Stimulated activated naive CD8-positive, alpha-beta T cell treated with anti-CD3 and anti-CD28 coated beads, Interleukin-15, Interleukin-2, amounts not matched to agents 100 ng/mL and 50 ng/mL, for 24 hours (primary cell): ENCODE data around the gene PPP1R37.

Source experiments
- H3K27ac Mint-ChIP-seq: one replicate; pipeline ENCODE4 v1.8.0; 2021; ENCODE audit warnings: mild to moderate bottlenecking, mixed read lengths
- H3K27me3 Mint-ChIP-seq: one replicate; pipeline ENCODE4 v1.8.0; 2021; ENCODE audit warnings: mixed read lengths
- H3K36me3 Mint-ChIP-seq: one replicate; pipeline ENCODE4 v1.8.0; 2021; ENCODE audit warnings: low read depth, mixed read lengths
- H3K4me1 Mint-ChIP-seq: one replicate; pipeline ENCODE4 v1.8.0; 2021; ENCODE audit warnings: low read depth, mixed read lengths
- H3K4me3 Mint-ChIP-seq: one replicate; pipeline ENCODE4 v1.8.0; 2021; ENCODE audit warnings: mild to moderate bottlenecking, mixed read lengths
- H3K9me3 Mint-ChIP-seq: one replicate; pipeline ENCODE4 v1.8.0; 2021; ENCODE audit warnings: mixed read lengths

Gene PPP1R37

GRCh38 chr19:45078390-45079062 lies 14.5 kb upstream of the PPP1R37 start:
- H3K4me3 Mint-ChIP-seq: peak overlapping the region; percentile 99
- peaks cover 53% of the 10 kb centered on the region for H3K4me1 Mint-ChIP-seq
- H3K27ac Mint-ChIP-seq: peak overlapping the region; percentile 77
- peaks cover 19% of the 10 kb centered on the region for H3K36me3 Mint-ChIP-seq
- H3K9me3 Mint-ChIP-seq: no peaks in the 10 kb centered on the region
- H3K27me3 Mint-ChIP-seq: no peaks in the 10 kb centered on the region

- peak within 1 kb of the TSS; percentile 99 for H3K4me3 Mint-ChIP-seq
- peaks cover 19% of the 10 kb centered on the region for H3K36me3 Mint-ChIP-seq
- peaks cover 53% of the 10 kb centered on the region for H3K4me1 Mint-ChIP-seq
- H3K27me3 Mint-ChIP-seq: no peaks in the 10 kb centered on the region
- H3K27ac Mint-ChIP-seq: peak within 1 kb of the TSS; percentile 96
- H3K9me3 Mint-ChIP-seq: no peaks in the 10 kb centered on the region
Measured at GRCh38 chr19:45079063-45079910, 13.7 kb upstream of the PPP1R37 start, which contains the start of gene GEMIN7. TSS of gene GEMIN7 (plus strand) at chr19:45079260. CDS start at chr19:45090115, 10,855 bp downstream.

- Mint-ChIP-seq H3K9me3 (no peaks in the 10 kb centered on the region), H3K4me1 (peaks cover 47% of the 10 kb centered on the region), H3K36me3 (peaks cover 20% of the 10 kb centered on the region), H3K4me3 (peak overlapping the region; percentile 99), H3K27ac (peak overlapping the region; percentile 96), H3K27me3 (no peaks in the 10 kb centered on the region)
Measured at GRCh38 chr19:45079911-45080370, 13.0 kb upstream of the PPP1R37 start.

GRCh38 chr19:45082170-45082569 lies 10.8 kb upstream of the PPP1R37 start:
- Mint-ChIP-seq H3K9me3 (no peaks in the 10 kb centered on the region), H3K4me3 (peak overlapping the region; percentile 1), H3K27me3 (no peaks in the 10 kb centered on the region), H3K36me3 (peaks cover 35% of the 10 kb centered on the region), H3K4me1 (peaks cover 49% of the 10 kb centered on the region), H3K27ac (no peak overlapping the region)

- Mint-ChIP-seq H3K27me3 (no peaks in the 10 kb centered on the region), H3K4me3 (no peak overlapping the region), H3K9me3 (peaks cover 3% of the 10 kb centered on the region), H3K36me3 (peaks cover 59% of the 10 kb centered on the region), H3K27ac (peak overlapping the region; percentile 22), H3K4me1 (peaks cover 35% of the 10 kb centered on the region)
Measured at GRCh38 chr19:45086480-45086879, 6.5 kb upstream of the PPP1R37 start.

GRCh38 chr19:45087531-45087930 lies 5.4 kb upstream of the PPP1R37 start:
- peaks cover 3% of the 10 kb centered on the region for H3K9me3 Mint-ChIP-seq
- H3K4me3 Mint-ChIP-seq: peak overlapping the region; percentile 27
- H3K4me1 Mint-ChIP-seq: peaks cover 35% of the 10 kb centered on the region
- H3K27me3 Mint-ChIP-seq: no peaks in the 10 kb centered on the region
- H3K36me3 Mint-ChIP-seq: peaks cover 56% of the 10 kb centered on the region
- peak overlapping the region; percentile 85 for H3K27ac Mint-ChIP-seq

GRCh38 chr19:45090034-45090433 lies 2.9 kb upstream of the PPP1R37 start:
- no peaks in the 10 kb centered on the region for H3K27me3 Mint-ChIP-seq
- H3K36me3 Mint-ChIP-seq: peaks cover 62% of the 10 kb centered on the region
- peaks cover 3% of the 10 kb centered on the region for H3K9me3 Mint-ChIP-seq
- H3K4me3 Mint-ChIP-seq: no peak overlapping the region
- H3K4me1 Mint-ChIP-seq: peaks cover 57% of the 10 kb centered on the region
- H3K27ac Mint-ChIP-seq: no peak overlapping the region

- H3K27me3 Mint-ChIP-seq: no peaks in the 10 kb centered on the region
- peaks cover 60% of the 10 kb centered on the region for H3K4me1 Mint-ChIP-seq
- peaks cover 57% of the 10 kb centered on the region for H3K36me3 Mint-ChIP-seq
- no peak overlapping the region for H3K4me3 Mint-ChIP-seq
- H3K27ac Mint-ChIP-seq: no peak overlapping the region
- peaks cover 3% of the 10 kb centered on the region for H3K9me3 Mint-ChIP-seq
Measured at GRCh38 chr19:45090606-45091005, 2.4 kb upstream of the PPP1R37 start.

GRCh38 chr19:45091031-45091923 lies 1.7 kb upstream of the PPP1R37 start:
- H3K36me3 Mint-ChIP-seq: peaks cover 60% of the 10 kb centered on the region
- H3K9me3 Mint-ChIP-seq: peaks cover 3% of the 10 kb centered on the region
- peak overlapping the region; percentile 94 for H3K4me3 Mint-ChIP-seq
- no peaks in the 10 kb centered on the region for H3K27me3 Mint-ChIP-seq
- H3K27ac Mint-ChIP-seq: peak overlapping the region; percentile 92
- peaks cover 64% of the 10 kb centered on the region for H3K4me1 Mint-ChIP-seq

GRCh38 chr19:45094137-45094536 lies 1.2 kb downstream of the PPP1R37 start:
- H3K27me3 Mint-ChIP-seq: no peaks in the 10 kb centered on the region
- peaks cover 3% of the 10 kb centered on the region for H3K9me3 Mint-ChIP-seq
- H3K27ac Mint-ChIP-seq: peak overlapping the region; percentile 89
- peak overlapping the region; percentile 94 for H3K4me3 Mint-ChIP-seq
- peaks cover 48% of the 10 kb centered on the region for H3K36me3 Mint-ChIP-seq
- H3K4me1 Mint-ChIP-seq: peaks cover 74% of the 10 kb centered on the region

GRCh38 chr19:45094707-45095106 lies 1.7 kb downstream of the PPP1R37 start:
- Mint-ChIP-seq H3K4me3 (peak overlapping the region; percentile 94), H3K9me3 (peaks cover 3% of the 10 kb centered on the region), H3K4me1 (peaks cover 76% of the 10 kb centered on the region), H3K27ac (peak overlapping the region; percentile 67), H3K36me3 (peaks cover 47% of the 10 kb centered on the region), H3K27me3 (no peaks in the 10 kb centered on the region)

GRCh38 chr19:45095496-45096413 lies 2.8 kb downstream of the PPP1R37 start:
- peaks cover 77% of the 10 kb centered on the region for H3K4me1 Mint-ChIP-seq
- no peak overlapping the region for H3K4me3 Mint-ChIP-seq
- peaks cover 40% of the 10 kb centered on the region for H3K36me3 Mint-ChIP-seq
- H3K27ac Mint-ChIP-seq: peak overlapping the region; percentile 80
- H3K27me3 Mint-ChIP-seq: no peaks in the 10 kb centered on the region
- peaks cover 3% of the 10 kb centered on the region for H3K9me3 Mint-ChIP-seq

- Mint-ChIP-seq H3K9me3 (no peaks in the 10 kb centered on the region), H3K27ac (peak overlapping the region; percentile 80), H3K27me3 (no peaks in the 10 kb centered on the region), H3K36me3 (peaks cover 30% of the 10 kb centered on the region), H3K4me1 (peaks cover 77% of the 10 kb centered on the region), H3K4me3 (no peak overlapping the region)
Measured at GRCh38 chr19:45096700-45097099, 3.7 kb downstream of the PPP1R37 start.

GRCh38 chr19:45097450-45097775 lies 4.4 kb downstream of the PPP1R37 start:
- no peaks in the 10 kb centered on the region for H3K27me3 Mint-ChIP-seq
- H3K36me3 Mint-ChIP-seq: peaks cover 26% of the 10 kb centered on the region
- H3K9me3 Mint-ChIP-seq: no peaks in the 10 kb centered on the region
- no peak overlapping the region for H3K4me3 Mint-ChIP-seq
- H3K4me1 Mint-ChIP-seq: peaks cover 75% of the 10 kb centered on the region
- peak overlapping the region; percentile 75 for H3K27ac Mint-ChIP-seq
